Activated CD4-positive, alpha-beta T cell treated with anti-CD3 and anti-CD28 coated beads for 48 hours (primary cell): ENCODE data around the gene RASAL3.

Experiments used
- DNase-seq: peaks from one replicate; pipeline ENCODE4 v3.0.0-alpha.2; 2020

Gene RASAL3

GRCh38 chr19:15471639-15472101 is 7.3 kb upstream of the RASAL3 start:
- no peak for DNase-seq

GRCh38 chr19:15469513-15470297 is 5.4 kb upstream of the RASAL3 start:
- peak; percentile 51 for DNase-seq

GRCh38 chr19:15468675-15469512 is 4.5 kb upstream of the RASAL3 start:
- DNase-seq: no peak

GRCh38 chr19:15467734-15468214 is 3.4 kb upstream of the RASAL3 start:
- no peak for DNase-seq

GRCh38 chr19:15466851-15467733 is 2.7 kb upstream of the RASAL3 start:
- DNase-seq: peak; percentile 75

- DNase-seq: peak; percentile 84
Measured at GRCh38 chr19:15463861-15464371, 428 bp downstream of the RASAL3 start.

- DNase-seq: no peak
Measured at GRCh38 chr19:15461694-15462093, 2.6 kb downstream of the RASAL3 start.

GRCh38 chr19:15457701-15458484 is 6.5 kb downstream of the RASAL3 start:
- no peak for DNase-seq

- DNase-seq: peak; percentile 60
Measured at GRCh38 chr19:15456871-15457700, 7.3 kb downstream of the RASAL3 start.

- DNase-seq: no peak
Measured at GRCh38 chr19:15456441-15456840, 7.9 kb downstream of the RASAL3 start.

GRCh38 chr19:15455996-15456395 is 8.3 kb downstream of the RASAL3 start:
- no peak for DNase-seq

GRCh38 chr19:15453906-15454860 is 10.2 kb downstream of the RASAL3 start:
- DNase-seq: no peak

- DNase-seq: no peak
Measured at GRCh38 chr19:15453091-15453578, 11.2 kb downstream of the RASAL3 start.

GRCh38 chr19:15452111-15453047 is 12.0 kb downstream of the RASAL3 start:
- peak; percentile 52 for DNase-seq

- no peak for DNase-seq
Measured at GRCh38 chr19:15450528-15450890, 13.8 kb downstream of the RASAL3 start.

- DNase-seq: peak; percentile 88
Measured at GRCh38 chr19:15449620-15450527, 14.5 kb downstream of the RASAL3 start, which contains the start of gene WIZ. TSS of gene WIZ (minus strand) at chr19:15449956. CDS start at chr19:15448307, 1,649 bp downstream.
